Amniotic epithelial cell (primary cell): ENCODE data around the gene RIPOR1.
"Not testable (repeated sequence)": the region's sequence is repeated elsewhere in the genome, so short reads cannot be mapped to it uniquely, and the experiment has no call there.

Experiments
- DNase-seq: peaks from one replicate; pipeline ENCODE4 v3.0.0-alpha.2; 2010; ENCODE audit warnings: low read depth

RIPOR1 gene, protein sequence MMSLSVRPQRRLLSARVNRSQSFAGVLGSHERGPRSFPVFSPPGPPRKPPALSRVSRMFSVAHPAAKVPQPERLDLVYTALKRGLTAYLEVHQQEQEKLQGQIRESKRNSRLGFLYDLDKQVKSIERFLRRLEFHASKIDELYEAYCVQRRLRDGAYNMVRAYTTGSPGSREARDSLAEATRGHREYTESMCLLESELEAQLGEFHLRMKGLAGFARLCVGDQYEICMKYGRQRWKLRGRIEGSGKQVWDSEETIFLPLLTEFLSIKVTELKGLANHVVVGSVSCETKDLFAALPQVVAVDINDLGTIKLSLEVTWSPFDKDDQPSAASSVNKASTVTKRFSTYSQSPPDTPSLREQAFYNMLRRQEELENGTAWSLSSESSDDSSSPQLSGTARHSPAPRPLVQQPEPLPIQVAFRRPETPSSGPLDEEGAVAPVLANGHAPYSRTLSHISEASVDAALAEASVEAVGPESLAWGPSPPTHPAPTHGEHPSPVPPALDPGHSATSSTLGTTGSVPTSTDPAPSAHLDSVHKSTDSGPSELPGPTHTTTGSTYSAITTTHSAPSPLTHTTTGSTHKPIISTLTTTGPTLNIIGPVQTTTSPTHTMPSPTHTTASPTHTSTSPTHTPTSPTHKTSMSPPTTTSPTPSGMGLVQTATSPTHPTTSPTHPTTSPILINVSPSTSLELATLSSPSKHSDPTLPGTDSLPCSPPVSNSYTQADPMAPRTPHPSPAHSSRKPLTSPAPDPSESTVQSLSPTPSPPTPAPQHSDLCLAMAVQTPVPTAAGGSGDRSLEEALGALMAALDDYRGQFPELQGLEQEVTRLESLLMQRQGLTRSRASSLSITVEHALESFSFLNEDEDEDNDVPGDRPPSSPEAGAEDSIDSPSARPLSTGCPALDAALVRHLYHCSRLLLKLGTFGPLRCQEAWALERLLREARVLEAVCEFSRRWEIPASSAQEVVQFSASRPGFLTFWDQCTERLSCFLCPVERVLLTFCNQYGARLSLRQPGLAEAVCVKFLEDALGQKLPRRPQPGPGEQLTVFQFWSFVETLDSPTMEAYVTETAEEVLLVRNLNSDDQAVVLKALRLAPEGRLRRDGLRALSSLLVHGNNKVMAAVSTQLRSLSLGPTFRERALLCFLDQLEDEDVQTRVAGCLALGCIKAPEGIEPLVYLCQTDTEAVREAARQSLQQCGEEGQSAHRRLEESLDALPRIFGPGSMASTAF

DNA sequence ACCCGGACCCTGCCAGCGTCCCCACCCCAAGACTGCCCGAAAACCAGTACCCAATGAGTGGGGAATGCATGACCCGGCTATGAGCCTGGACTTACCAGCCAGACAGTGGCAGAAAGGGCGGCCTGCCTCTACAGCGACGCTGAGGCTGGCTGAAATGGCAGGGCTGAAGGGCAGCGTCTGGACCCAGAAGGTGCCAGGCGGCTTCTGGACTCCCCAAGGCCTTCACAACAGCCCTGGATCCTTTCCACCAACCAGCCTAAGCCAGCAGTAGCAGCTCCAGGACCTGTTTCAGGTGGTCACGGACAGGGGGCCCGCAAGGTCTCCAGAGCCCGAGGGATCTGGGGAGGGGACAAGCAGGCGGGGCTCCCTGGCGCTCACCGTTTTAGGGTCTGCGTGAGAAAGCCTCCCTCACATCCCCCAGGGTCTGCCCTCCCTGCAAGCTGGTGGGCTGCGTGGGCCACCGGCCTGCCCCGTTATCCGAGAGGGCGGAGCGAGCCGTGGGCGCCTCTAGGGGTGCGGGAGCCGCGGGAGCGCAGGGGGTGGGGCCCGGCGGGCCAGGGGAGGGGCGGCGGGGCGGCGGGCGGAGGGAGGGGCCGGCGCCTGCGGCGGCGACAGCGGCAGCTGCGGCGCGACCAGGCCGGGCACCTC lies at the start of gene RIPOR1:
TSS of gene RIPOR1 (plus strand) at position 608 of the 648 bp plus-strand sequence. CDS start 9,618 bp downstream, outside the sequence.
- no peak for DNase-seq

DNA sequence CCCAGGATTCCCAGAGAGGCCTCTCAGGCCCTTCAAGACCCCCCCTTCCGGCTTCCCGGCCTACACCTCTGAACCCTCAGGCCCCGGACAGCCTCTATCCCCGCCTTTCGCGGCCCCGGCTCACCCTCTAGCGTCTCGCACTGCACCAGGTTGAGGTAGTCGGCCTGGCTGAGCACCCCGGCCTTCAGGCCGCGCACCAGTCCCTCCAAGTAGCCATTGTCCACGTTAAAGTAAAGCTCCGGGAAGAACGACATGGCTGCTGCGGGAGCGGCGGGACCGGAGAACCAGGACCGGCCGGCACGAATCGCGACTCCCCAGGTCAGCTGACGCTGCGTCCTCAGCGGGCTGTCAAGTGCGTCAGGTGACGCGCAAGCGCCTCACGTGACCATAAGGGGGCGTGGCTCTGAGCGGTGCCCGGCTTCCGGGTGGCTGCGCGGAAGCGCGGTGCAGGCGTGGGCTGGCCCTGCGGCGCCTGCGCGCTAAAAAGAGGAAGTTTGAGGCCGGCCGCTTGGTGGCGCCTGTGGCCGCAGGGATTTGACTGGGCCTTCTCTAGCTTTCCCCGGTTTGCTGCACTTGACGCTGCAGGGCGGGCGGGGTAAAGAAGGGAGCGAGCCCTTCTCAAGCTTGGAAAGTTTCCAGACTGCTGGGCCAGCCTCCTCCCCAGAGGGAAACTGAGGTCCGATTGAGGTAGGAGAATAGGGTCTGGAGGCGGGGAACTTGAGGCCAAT lies 47.6 kb upstream of the RIPOR1 start, which contains the start of gene ATP6V0D1:
TSS of gene ATP6V0D1 (minus strand) at position 325 of the 728 bp plus-strand sequence. CDS start at position 254, 71 bp downstream.
- DNase-seq, result peak; percentile 95

DNA sequence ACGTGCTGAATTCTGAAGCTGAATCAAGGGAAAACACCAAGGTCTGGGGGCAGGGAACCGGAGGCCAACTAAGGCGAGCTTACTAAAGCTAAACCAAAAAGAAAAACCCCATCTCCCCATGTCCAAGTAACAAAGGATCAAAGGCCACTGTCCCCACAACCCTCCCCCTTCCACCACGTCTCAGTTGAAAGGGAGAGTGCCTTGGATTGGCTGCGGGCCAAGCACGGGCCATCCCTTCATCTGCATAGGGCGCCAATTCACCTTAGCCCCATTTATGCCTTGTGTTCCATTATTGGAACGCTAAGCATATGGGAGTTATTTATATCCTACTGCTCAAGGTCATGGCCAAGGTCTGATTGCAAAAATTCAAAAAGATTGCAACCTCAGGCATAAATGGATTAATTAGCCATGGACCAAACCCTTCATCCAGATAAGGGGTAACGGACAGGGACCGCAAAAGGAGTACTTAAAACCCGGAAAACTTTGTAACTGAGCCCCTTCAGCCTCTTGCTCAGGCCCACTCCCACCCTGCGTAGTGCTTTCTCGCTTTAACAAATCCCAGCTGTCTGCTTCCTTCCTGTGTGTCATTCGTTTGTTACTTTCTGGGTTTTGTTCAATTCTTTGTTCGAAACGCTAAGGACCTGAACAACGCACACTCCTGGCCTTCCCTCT lies 46.9 kb upstream of the RIPOR1 start:
- DNase-seq, result no peak

DNA sequence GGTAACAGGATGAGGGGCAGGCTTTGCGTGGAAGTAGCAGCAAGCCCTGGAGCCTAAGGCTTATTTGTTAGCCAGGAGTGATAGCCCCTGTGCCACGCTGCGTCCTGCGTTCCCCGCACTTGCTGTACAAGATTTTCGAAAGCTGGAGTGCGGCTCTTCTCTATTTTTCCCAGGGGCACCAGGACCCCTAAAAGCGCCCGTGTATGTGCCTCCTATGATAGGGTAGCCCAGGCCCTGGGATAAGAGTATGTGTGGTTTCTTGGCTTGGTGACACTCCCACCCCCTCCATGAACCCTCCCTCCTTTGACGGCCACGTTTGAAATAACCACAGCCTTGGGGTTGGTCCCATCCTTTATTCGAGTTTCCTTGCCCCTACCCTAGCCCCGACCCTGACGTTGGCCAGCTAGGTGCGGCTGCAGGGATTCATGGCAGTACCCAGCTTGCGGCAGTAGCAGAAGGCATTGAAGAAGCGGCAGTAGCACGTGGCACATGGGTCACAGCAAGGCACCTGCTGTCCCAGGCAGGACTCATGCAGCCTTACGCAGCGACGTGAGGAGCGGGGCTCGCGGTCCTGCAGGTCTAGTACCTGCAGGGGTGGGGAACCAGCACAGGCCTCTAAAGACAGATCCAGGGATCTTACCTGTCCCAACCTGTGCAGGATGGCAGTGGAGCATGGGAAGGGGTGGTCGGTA lies 46.2 kb upstream of the RIPOR1 start:
- DNase-seq, result no peak

DNA sequence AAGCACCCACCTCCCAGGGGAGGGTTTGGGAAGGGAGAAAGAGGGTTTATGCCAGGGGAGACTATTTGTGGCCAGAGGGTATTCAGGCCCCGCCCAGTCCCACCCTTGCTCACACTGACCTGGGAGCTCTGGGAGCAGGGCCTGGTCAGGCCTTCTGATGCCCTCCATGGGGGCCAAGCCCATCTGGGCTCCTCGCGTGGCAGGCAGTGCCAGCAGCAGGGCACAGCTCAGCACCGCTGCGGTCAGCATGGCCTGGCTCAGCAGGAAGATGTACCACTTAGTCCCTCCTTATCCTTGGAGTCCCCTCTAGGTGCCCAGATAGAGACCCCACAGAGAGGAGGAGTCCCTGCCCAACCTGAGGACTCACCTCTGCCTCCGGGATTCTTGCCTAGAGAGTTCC lies 45.5 kb upstream of the RIPOR1 start, which contains the start of gene AGRP:
TSS of gene AGRP (minus strand) at position 398 of the 400 bp plus-strand sequence. CDS start at position 249, 149 bp downstream.
- no peak for DNase-seq

- peak; percentile 52 for DNase-seq
Observed at GRCh38 chr16:67483731-67484525, 44.7 kb upstream of the RIPOR1 start.

GRCh38 chr16:67486805-67487204 lies 41.8 kb upstream of the RIPOR1 start:
- peak; percentile 52 for DNase-seq

DNA sequence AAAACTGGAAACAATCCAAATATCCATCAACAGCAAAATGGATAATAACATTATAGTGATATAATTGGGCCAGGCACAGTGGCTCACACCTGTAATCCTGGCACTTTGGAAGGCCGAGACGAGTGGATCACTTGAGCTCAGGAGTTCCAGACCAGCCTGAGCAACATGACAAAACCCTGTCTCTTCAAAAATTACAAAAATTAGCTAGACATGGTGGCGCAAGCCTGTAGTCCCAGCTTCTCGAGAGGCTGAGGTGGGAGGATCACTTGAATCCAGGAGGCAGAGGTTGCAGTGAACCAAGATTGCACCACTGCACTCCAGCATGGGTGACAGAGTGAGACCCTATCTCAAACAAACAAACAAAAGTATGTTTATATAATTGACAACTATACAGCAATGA lies 41.1 kb upstream of the RIPOR1 start:
- DNase-seq, result not testable (repeated sequence)

DNA sequence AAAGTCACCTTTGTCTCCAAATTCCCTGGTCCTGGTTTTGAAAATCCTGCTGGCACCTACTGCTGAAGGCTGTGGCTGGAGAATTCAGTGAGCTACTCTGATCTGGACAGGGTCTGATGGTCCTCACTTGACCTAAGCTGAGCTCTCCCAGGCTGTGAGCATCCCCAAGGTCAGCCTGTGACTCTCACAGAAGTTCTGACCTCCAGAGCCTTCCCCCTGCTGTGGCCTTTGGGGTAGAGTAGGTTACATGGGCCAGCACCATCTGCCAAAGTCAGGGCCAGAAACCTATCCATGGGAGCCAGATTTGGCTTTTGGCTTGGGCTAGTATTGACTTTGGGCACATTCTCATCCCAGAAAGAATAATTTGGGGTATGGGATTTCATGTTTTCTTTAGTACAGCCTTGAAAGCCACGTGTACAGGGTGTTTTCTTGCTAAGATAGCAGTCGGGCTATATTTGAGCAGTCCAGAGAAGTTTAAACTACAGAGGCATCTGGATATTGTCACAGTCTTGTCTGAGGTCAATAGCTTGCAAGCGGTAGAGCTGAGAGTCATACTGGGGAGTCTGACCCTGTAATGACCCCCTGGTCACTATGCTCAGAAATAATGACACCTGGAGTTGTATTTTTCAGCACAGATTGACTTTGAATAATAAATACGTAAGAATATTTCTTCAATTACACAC lies 39.1 kb upstream of the RIPOR1 start:
- peak; percentile 72 for DNase-seq

DNA sequence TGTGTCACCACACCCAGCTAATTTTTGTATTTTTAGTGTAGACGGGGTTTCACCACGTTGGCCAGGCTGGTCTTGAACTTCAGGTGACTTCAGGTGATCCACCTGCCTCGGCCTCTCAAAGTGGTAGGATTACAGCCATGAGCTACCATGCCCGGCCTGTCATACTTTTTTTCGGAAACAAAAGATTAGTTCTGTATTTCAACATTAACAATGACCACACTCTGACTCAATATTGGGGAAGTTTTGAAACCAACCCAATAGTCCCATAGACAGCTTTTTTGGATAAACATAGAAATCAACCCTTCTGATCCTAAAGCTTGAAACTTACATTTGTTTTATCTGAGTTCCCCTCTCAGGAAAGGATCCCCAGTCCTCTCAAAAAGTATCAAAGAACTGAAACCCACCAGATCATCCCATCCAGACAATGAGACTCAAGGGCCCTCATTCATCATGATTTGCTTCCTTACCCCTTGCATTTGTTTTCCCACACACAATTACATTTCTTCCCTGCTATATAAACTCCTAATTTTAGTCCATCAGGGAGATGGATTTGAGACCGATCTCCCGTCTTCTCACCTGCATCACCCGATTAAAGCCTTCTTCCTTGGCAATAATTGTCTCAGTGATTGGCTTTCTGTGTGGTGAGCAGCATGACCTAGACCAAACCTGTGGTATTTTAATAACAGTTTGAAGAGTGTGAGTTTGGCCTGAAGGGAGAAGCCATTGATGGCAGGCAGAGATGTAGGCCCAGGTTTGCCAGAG lies 38.1 kb upstream of the RIPOR1 start:
- DNase-seq, result peak; percentile 53

- no peak for DNase-seq
Observed at GRCh38 chr16:67499106-67499505, 29.5 kb upstream of the RIPOR1 start.

DNA sequence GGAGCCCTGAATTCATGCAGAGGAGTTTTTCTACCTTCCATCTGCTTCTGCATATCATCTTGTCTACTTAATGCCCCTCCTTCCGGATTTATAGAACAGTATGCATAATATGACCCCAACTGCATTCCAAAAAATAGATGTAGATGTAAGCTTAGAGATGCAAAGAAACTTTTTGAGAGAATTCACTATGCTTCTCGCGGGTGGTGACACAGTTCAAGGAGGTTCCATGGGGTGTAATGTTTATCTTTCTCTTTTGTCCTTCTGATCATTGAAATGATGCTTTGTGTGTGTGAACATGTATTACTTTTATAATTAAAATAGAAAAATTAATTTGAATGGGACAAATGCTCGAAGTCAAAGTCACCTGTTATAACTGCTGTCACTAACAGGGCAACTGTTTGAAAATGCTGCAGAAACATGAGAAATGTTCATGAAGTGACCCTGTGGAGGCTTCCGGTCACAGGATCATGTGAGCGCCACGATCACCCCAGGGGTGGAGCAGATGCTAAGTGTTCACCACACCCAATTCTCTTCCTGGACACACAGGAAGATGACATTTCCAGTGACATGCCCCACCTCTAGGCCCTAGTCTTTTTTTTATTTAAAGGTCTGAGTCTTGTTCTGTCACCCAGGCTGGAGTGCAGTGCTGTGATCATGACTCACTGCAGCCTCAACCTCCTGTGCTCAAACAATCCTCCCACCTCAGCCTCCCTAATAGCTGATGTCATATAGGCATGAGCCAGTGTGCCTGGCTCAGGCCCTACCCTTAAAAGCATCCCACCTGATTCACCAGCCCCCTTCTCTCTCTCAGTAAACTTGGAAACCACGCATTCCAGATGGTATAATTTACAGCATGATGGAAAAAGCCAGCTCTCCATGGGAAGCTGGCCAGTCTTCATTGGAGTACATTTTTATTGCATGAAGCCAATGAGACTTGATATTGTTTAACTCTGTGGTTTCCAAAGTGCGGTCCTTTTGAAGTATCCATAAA lies 24.3 kb upstream of the RIPOR1 start:
- no peak for DNase-seq

DNA sequence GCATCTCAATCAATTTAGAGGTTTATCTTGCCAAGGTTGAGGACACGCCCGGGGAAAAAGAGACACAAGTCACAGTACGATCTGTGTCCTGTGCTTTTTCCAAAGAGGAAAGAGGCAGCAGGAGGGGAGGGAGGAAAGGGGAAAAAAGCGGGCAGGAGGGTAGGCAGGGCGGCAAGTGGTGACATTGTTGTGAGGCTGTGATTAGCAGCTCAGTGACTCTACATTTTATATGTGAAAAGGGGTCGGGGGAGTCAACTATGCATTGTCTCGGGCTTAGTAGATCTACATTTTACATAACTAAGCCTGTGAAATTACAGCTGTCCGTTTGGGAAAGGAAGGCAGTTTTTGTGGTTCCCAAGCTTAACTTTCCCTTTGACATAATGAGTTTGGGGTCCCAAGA lies 22.2 kb upstream of the RIPOR1 start:
- no peak for DNase-seq

DNA sequence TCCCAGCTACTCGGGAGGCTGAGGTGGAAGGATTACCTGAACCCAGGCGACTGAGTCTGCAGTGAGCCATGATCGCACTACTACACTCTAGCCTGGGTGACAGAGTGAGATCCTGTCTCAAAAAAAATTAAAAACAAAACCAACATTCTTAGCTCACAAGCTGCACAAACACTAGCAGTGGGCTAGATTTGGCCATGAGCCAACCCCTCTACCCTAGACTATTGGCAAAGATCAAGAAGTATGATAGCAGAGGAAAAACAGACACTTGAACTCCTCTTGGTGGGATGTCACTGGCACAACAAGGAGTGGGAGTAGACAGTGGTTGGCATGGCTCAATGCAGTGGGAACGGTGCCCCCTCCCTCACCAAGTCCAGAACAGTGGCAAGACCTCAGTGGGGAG lies 19.6 kb upstream of the RIPOR1 start:
- no peak for DNase-seq

DNA sequence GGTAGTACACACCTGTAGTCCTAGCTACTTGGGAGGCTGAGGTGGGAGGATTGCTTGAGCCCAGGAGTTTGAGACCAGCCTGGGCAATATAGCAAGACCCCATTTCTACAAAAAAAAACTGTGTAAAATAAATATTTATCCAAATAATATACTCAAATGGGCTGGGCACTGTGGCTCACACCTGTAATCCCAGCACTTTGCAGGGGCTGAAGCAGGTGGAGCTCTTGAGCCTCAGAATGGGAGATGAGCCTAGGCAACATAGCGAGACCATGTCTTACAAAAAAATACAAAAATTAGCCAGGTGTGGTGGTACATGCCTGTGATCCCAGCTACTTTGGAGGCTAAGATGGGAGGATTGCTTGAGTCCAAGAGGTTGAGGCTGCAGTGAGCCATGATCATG lies 14.7 kb upstream of the RIPOR1 start:
- not testable (repeated sequence) for DNase-seq

DNA sequence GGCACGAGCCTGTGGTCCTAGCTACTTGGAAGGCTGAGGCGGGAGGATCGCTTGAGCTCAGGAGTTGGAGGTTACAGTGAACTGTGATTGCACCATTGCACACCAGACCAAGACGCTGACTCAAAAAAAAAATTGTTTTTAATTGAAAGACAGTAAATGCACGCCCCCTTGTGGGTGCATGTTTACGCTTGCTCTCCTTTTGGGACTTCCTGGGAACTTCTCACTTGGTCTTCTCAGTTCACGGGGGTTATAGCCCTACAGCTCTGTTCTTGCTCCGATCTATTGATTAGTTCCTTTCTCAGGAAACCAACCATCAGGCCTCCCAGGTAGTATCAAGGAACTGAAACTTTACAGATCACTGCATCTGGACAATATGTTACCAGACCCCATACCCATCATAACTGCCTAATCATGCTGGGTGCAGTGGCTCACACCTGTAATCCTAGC lies 14.2 kb upstream of the RIPOR1 start:
- DNase-seq, result peak; percentile 91
